K562 (cell line): ENCODE measurements around the gene KCNA10. TPM values are rescaled to one million over a fixed set of nuclear protein-coding genes. Genes with fewer than 3 reads are reported as not detected.

Experiments
- ARID2 ChIP-seq: fragments of 450-650 bp; IDR thresholded peaks from 2 replicates; pipeline ENCODE4 v1.6.1; 2017; ENCODE audit warnings: antibody characterized with exemption, mild to moderate bottlenecking
- ARNT ChIP-seq, 2 experiments: fragments of 450-650 bp; IDR thresholded peaks; 2 replicates each; pipeline ENCODE4 v1.6.1; 2016; ENCODE audit warnings: mild to moderate bottlenecking in 1 of 2
- EGR1 ChIP-seq: fragments of 450-650 bp; conservative IDR thresholded peaks from 2 replicates; pipeline ENCODE4 v1.6.1; 2017; ENCODE audit warnings: mild to moderate bottlenecking
- EHMT2 ChIP-seq: fragments of 450-650 bp; IDR thresholded peaks from 2 replicates; pipeline ENCODE4 v1.6.1; 2018; ENCODE audit warnings: antibody characterized with exemption
- ELF1 ChIP-seq: fragments of 200-800 bp; sonication (Bioruptor generic); IDR thresholded peaks from 2 replicates; pipeline ENCODE4 v1.6.1; 2016; ENCODE audit warnings: missing genetic modification characterization, missing compliant biosample characterization
- GABPB2 ChIP-seq: fragments of 250-450 bp; sonication (Bioruptor Pico); conservative IDR thresholded peaks from 2 replicates; pipeline ENCODE4 v1.5.1; 2021; ENCODE audit warnings: mild to moderate bottlenecking
- GATAD2A ChIP-seq: fragments of 450-650 bp; IDR thresholded peaks from 2 replicates; pipeline ENCODE4 v1.6.1; 2017
- HOXB6 ChIP-seq: fragments of 250-450 bp; sonication (Bioruptor Pico); IDR thresholded peaks from 2 replicates; pipeline ENCODE4 v1.5.1; 2022; ENCODE audit warnings: mild to moderate bottlenecking, borderline replicate concordance
- KDM2B ChIP-seq: fragments of 250-450 bp; sonication (Bioruptor Pico); IDR thresholded peaks from 2 replicates; pipeline ENCODE4 v1.8.0; 2021; ENCODE audit warnings: mild to moderate bottlenecking, moderate library complexity
- MED1 ChIP-seq: sonication (generic); formaldehyde crosslinking; IDR thresholded peaks from 2 replicates; pipeline ENCODE4 v1.8.1; 2023; ENCODE audit warnings: missing genetic modification reagents, borderline replicate concordance
- RBM14 ChIP-seq: fragments of 200-400 bp; formaldehyde crosslinking; IDR thresholded peaks from 2 replicates; pipeline ENCODE4 v1.6.1; 2018; ENCODE audit warnings: low read depth, mild to moderate bottlenecking, low read length, moderate library complexity, borderline replicate concordance; ENCODE audit not compliant: insufficient read depth
- RFX7 ChIP-seq: fragments of 250-450 bp; sonication (Bioruptor Pico); IDR thresholded peaks from 2 replicates; pipeline ENCODE4 v1.5.1; 2021; ENCODE audit warnings: mild to moderate bottlenecking
- SMARCA5 ChIP-seq: fragments of 450-650 bp; IDR thresholded peaks from 2 replicates; pipeline ENCODE4 v1.6.1; 2016
- ZNF174 ChIP-seq: fragments of 250-450 bp; sonication (Bioruptor Pico); IDR thresholded peaks from 2 replicates; pipeline ENCODE4 v1.4.0; 2020; ENCODE audit warnings: mild to moderate bottlenecking
- ZNF175 ChIP-seq: fragments of 200-800 bp; sonication (Bioruptor generic); IDR thresholded peaks from 2 replicates; pipeline ENCODE4 v1.6.1; 2016; ENCODE audit warnings: low read depth, mild to moderate bottlenecking, missing genetic modification characterization, missing compliant biosample characterization
- polyA plus RNA-seq, 8 experiments: library from polyadenylated mRNA; depleted of rRNA in 4 of 8; stranded (reverse) in 5 of 8; unstranded in 3 of 8; fragments of >200 nt; fragmentation: Nextera tagmentation in 2 of 8; fragmentation: Illumina TruSeq in 1 of 8; extraction: Ambion mirVana in 2 of 8; extraction: Trizol in 1 of 8; gene quantifications; 2 replicates each; pipeline versions ENCODE4 v1.2.1 to v1.2.3, GENCODE V29; 2011 to 2014; ENCODE audit warnings: inconsistent platforms in 1 of 8, missing spikeins in 1 of 8
- total RNA-seq, 7 experiments: library from RNA; depleted of rRNA in 6 of 7; stranded (reverse); fragments of >200 nt in 6 of 7; fragmentation: Illumina TruSeq in 2 of 7; extraction: Trizol in 2 of 7; gene quantifications; 2 replicates each; pipeline versions ENCODE4 v1.2.1 to v1.2.3, GENCODE V29; 2011 to 2021; ENCODE audit warnings: low replicate concordance in 1 of 7
- TF ChIP-seq, protein P1 (sequence below), 3 experiments: fragments of 200-800 bp in 1 of 3; fragments of 250-450 bp in 1 of 3; fragments of 450-650 bp in 1 of 3; sonication (Bioruptor Pico) in 1 of 3; sonication (Bioruptor generic) in 1 of 3; formaldehyde crosslinking in 1 of 3; IDR thresholded peaks; 2 replicates each; pipeline versions ENCODE4 v1.6.1 to v1.8.0; 2016 to 2022; ENCODE audit warnings: mild to moderate bottlenecking in 2 of 3, missing genetic modification characterization in 2 of 3, missing compliant biosample characterization in 1 of 3, moderate library complexity in 1 of 3
- TF ChIP-seq, protein P2 (sequence below): sonication (generic); formaldehyde crosslinking; IDR thresholded peaks from 2 replicates; pipeline ENCODE4 v1.8.0; 2023; ENCODE audit warnings: mild to moderate bottlenecking, missing genetic modification reagents
- TF ChIP-seq, protein P3 (sequence below): sonication (generic); formaldehyde crosslinking; IDR thresholded peaks from 2 replicates; pipeline ENCODE4 v1.5.0; 2020; ENCODE audit warnings: missing genetic modification reagents

The KCNA10 gene
- total and polyA plus RNA-seq, 9 of the 15 experiments (the other 6 are each of a cell fraction or from before 2014, with no cell fraction given) = not detected

DNA sequence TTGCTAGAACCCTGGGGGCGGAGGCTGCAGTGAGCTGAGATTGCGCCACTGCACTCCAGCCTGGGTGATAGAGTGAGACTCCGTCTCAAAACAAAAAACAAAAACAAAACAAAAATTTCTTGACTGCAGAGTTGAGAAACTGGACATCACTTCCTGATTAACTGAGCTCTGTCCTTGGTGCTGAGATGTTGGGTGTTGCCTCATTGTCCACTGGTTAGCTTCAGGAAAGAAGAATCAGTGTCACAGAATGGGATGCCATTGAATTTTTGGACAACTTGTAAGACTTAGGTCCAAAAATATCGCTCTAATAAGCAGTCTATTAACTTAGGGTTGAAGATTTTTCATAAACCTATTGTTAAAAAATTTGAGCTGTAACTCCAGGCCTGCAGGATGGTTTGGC is 23.8 kb upstream of the KCNA10 start (continued):
- TF ChIP-seq, protein P1, sequence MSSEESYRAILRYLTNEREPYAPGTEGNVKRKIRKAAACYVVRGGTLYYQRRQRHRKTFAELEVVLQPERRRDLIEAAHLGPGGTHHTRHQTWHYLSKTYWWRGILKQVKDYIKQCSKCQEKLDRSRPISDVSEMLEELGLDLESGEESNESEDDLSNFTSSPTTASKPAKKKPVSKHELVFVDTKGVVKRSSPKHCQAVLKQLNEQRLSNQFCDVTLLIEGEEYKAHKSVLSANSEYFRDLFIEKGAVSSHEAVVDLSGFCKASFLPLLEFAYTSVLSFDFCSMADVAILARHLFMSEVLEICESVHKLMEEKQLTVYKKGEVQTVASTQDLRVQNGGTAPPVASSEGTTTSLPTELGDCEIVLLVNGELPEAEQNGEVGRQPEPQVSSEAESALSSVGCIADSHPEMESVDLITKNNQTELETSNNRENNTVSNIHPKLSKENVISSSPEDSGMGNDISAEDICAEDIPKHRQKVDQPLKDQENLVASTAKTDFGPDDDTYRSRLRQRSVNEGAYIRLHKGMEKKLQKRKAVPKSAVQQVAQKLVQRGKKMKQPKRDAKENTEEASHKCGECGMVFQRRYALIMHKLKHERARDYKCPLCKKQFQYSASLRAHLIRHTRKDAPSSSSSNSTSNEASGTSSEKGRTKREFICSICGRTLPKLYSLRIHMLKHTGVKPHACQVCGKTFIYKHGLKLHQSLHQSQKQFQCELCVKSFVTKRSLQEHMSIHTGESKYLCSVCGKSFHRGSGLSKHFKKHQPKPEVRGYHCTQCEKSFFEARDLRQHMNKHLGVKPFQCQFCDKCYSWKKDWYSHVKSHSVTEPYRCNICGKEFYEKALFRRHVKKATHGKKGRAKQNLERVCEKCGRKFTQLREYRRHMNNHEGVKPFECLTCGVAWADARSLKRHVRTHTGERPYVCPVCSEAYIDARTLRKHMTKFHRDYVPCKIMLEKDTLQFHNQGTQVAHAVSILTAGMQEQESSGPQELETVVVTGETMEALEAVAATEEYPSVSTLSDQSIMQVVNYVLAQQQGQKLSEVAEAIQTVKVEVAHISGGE (CRISPR knock-in tag; IDR thresholded peaks at IDR 0.05) = no peak
- TF ChIP-seq, protein P2, sequence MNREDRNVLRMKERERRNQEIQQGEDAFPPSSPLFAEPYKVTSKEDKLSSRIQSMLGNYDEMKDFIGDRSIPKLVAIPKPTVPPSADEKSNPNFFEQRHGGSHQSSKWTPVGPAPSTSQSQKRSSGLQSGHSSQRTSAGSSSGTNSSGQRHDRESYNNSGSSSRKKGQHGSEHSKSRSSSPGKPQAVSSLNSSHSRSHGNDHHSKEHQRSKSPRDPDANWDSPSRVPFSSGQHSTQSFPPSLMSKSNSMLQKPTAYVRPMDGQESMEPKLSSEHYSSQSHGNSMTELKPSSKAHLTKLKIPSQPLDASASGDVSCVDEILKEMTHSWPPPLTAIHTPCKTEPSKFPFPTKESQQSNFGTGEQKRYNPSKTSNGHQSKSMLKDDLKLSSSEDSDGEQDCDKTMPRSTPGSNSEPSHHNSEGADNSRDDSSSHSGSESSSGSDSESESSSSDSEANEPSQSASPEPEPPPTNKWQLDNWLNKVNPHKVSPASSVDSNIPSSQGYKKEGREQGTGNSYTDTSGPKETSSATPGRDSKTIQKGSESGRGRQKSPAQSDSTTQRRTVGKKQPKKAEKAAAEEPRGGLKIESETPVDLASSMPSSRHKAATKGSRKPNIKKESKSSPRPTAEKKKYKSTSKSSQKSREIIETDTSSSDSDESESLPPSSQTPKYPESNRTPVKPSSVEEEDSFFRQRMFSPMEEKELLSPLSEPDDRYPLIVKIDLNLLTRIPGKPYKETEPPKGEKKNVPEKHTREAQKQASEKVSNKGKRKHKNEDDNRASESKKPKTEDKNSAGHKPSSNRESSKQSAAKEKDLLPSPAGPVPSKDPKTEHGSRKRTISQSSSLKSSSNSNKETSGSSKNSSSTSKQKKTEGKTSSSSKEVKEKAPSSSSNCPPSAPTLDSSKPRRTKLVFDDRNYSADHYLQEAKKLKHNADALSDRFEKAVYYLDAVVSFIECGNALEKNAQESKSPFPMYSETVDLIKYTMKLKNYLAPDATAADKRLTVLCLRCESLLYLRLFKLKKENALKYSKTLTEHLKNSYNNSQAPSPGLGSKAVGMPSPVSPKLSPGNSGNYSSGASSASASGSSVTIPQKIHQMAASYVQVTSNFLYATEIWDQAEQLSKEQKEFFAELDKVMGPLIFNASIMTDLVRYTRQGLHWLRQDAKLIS = no peak
- no peak for TF ChIP-seq HOXB6 (CRISPR knock-in tag)
- TF ChIP-seq KDM2B = no peak
- no peak for TF ChIP-seq SMARCA5
- TF ChIP-seq RFX7 (CRISPR knock-in tag) = no peak
- peak; percentile 73 for TF ChIP-seq ELF1
- no peak for TF ChIP-seq MED1 (CRISPR knock-in tag)
- peak; percentile 99 for TF ChIP-seq EHMT2
- TF ChIP-seq GATAD2A = no peak
- no peak for TF ChIP-seq GABPB2 (CRISPR knock-in tag)
- TF ChIP-seq, protein P3, sequence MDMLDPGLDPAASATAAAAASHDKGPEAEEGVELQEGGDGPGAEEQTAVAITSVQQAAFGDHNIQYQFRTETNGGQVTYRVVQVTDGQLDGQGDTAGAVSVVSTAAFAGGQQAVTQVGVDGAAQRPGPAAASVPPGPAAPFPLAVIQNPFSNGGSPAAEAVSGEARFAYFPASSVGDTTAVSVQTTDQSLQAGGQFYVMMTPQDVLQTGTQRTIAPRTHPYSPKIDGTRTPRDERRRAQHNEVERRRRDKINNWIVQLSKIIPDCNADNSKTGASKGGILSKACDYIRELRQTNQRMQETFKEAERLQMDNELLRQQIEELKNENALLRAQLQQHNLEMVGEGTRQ (CRISPR knock-in tag) = no peak
- TF ChIP-seq ARID2 = no peak
- no peak for TF ChIP-seq ZNF175
- no peak for TF ChIP-seq RBM14
- no peak for TF ChIP-seq EGR1
- no peak for TF ChIP-seq ARNT (IDR thresholded peaks at IDR 0.05)
- no peak for TF ChIP-seq ZNF174 (CRISPR knock-in tag)
